Breast epithelium (tissue), 4 donors: ENCODE data around the gene SNCB. TPM values are rescaled to one million over a fixed set of nuclear protein-coding genes. Genes with fewer than 3 reads are reported as not detected.

Experiments
- DNase-seq, 2 donors: peaks; one replicate each; pipeline ENCODE4 v3.0.0-alpha.2; 2019; ENCODE audit warnings: low spot score in 2 of 2
- H3K27ac ChIP-seq, 2 donors: fragments of 200-600 bp; sonication (generic) in 1 of 2; one replicate each; pipeline ENCODE4 v1.5.1; 2016 to 2019; ENCODE audit warnings: mild to moderate bottlenecking in 1 of 2
- H3K27me3 ChIP-seq, 2 donors: fragments of 200-600 bp; sonication (generic) in 1 of 2; one replicate each; pipeline versions ENCODE4 v1.5.1 to v1.6.0; 2017 to 2019; ENCODE audit warnings: control low read depth in 1 of 2, mild to moderate bottlenecking in 1 of 2
- H3K36me3 ChIP-seq: fragments of 200-600 bp; one replicate; pipeline ENCODE4 v1.5.1; 2019
- H3K4me1 ChIP-seq, 2 donors: fragments of 200-600 bp; sonication (generic); one replicate each; pipeline ENCODE4 v1.5.1; 2016 to 2019; ENCODE audit warnings: control low read depth in 1 of 2
- H3K4me3 ChIP-seq, 3 donors: fragments of 200-600 bp; sonication (generic); 1 replicate in 2 of 3; 2 replicates in 1 of 3; pipeline ENCODE4 v1.5.1; 2016 to 2019; ENCODE audit warnings: mild to moderate bottlenecking in 3 of 3, moderate library complexity in 2 of 3
- H3K9me3 ChIP-seq, 2 donors: fragments of 200-600 bp; sonication (generic) in 1 of 2; one replicate each; pipeline ENCODE4 v1.5.1; 2016 to 2019; ENCODE audit warnings: control low read depth in 1 of 2
- POLR2A ChIP-seq: fragments of 450-650 bp; IDR thresholded peaks from one replicate; pipeline ENCODE4 v1.6.1; 2016; ENCODE audit warnings: antibody characterized with exemption, mild to moderate bottlenecking, moderate library complexity
- POLR2AphosphoS5 ChIP-seq, 3 donors: sonication (generic); formaldehyde crosslinking; IDR thresholded peaks; one replicate each; pipeline ENCODE4 v1.6.1; 2017; ENCODE audit warnings: antibody characterized with exemption in 3 of 3
- intact Hi-C: fragments of 100-400 bp; cut with DNase I; formaldehyde crosslinking; loops from one replicate; pipeline ENCODE4 v1.15.1; 2023; ENCODE audit warnings: low total_unique reads
- total RNA-seq, 3 donors: library from RNA; depleted of rRNA; stranded (reverse); fragments of >200 nt; gene quantifications; one replicate each; pipeline ENCODE4 v1.1.0, GENCODE V29; 2016
- TF ChIP-seq, protein P1 (sequence below), 3 donors: fragments of 450-650 bp; IDR thresholded peaks; one replicate each; pipeline ENCODE4 v1.5.1; 2016 to 2017; ENCODE audit warnings: antibody characterized with exemption in 3 of 3, mild to moderate bottlenecking in 3 of 3, moderate library complexity in 3 of 3

The SNCB gene
- total RNA-seq, 3 donors from 2014 or later: not detected

DNA sequence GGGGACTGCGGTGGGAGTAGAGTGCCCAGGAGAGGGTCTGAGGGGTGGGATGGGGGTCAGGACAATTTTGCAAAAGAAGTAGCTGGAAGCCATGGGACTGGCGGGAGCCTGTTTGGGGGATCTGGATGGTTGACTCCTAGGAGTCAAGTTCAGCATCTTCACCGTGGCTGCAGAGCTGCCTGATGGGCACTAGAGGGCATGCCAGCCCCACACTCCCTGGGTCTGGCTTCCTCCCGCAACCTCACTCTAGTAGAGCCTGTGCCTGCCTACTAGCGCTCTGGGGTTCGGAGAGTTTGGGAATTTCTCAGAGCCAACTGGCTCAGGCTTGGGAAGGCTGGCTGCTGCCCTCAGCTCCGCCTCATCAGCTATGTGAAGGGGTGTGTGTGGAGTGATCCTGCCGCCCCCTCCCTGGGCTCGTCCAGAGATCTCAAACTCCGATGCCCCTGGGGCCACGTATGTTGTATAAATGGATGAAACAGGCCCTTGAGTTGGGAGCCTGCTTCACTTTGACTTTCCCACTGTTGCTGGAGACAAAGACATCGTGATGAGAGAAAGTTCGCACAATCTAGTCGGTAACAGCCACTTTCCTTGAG lies 27.8 kb upstream of the SNCB start:
- DNase-seq: peak in 1 of 2 donors; percentile 54

DNA sequence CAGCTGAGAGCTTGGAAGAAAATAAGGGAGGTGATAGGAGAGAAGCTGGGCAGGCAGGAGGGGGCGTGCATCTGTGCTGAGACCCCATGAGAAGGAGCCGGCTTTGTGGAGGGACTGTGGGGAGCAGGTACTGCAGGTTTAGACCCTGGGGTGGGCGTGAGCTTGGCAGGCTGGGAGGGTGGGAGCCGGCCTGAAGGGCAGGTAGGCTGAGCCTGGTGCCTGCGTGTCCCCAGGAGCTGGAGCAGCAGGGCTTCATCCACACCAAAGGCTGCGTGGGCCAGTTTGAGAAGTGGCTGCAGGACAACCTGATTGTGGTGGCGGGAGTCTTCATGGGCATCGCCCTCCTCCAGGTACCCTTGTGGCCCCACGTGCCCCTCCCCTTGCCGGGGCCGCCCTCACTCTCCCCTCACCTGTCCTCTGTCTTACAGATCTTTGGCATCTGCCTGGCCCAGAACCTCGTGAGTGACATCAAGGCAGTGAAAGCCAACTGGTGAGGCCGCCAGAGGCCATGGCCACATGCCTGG lies 26.2 kb upstream of the SNCB start:
- H3K4me1 ChIP-seq: no peaks in the 10 kb centered on the region
- H3K9me3 ChIP-seq: no peaks in the 10 kb centered on the region
- no peak overlapping the region for H3K4me3 ChIP-seq
- intact Hi-C loops: no loop called here
- TF ChIP-seq POLR2AphosphoS5 (IDR thresholded peaks at IDR 0.05): no peak
- TF ChIP-seq, protein P1, sequence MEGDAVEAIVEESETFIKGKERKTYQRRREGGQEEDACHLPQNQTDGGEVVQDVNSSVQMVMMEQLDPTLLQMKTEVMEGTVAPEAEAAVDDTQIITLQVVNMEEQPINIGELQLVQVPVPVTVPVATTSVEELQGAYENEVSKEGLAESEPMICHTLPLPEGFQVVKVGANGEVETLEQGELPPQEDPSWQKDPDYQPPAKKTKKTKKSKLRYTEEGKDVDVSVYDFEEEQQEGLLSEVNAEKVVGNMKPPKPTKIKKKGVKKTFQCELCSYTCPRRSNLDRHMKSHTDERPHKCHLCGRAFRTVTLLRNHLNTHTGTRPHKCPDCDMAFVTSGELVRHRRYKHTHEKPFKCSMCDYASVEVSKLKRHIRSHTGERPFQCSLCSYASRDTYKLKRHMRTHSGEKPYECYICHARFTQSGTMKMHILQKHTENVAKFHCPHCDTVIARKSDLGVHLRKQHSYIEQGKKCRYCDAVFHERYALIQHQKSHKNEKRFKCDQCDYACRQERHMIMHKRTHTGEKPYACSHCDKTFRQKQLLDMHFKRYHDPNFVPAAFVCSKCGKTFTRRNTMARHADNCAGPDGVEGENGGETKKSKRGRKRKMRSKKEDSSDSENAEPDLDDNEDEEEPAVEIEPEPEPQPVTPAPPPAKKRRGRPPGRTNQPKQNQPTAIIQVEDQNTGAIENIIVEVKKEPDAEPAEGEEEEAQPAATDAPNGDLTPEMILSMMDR (IDR thresholded peaks at IDR 0.05): no peak
- no peak for TF ChIP-seq POLR2A
- H3K36me3 ChIP-seq: no peaks in the 10 kb centered on the region
- no peak overlapping the region for H3K27ac ChIP-seq
- H3K27me3 ChIP-seq: no peaks in the 10 kb centered on the region
- no peak for DNase-seq

More for the DNA sequence above, 27.8 kb upstream of the SNCB start:
- Histone ChIP-seq H3K36me3 (no peaks in the 10 kb centered on the region), H3K27ac (no peak overlapping the region), H3K4me1 (no peaks in the 10 kb centered on the region), H3K4me3 (no peak overlapping the region), H3K9me3 (no peaks in the 10 kb centered on the region), H3K27me3 (peaks cover 0 to 8% of the 10 kb centered on the region in 2 donors)
- intact Hi-C loops: no loop called here
- TF ChIP-seq, protein P1 (IDR thresholded peaks at IDR 0.05): peak in 2 of 3 donors; percentile 61 to 69
- no peak for TF ChIP-seq POLR2AphosphoS5 (IDR thresholded peaks at IDR 0.05)

DNA sequence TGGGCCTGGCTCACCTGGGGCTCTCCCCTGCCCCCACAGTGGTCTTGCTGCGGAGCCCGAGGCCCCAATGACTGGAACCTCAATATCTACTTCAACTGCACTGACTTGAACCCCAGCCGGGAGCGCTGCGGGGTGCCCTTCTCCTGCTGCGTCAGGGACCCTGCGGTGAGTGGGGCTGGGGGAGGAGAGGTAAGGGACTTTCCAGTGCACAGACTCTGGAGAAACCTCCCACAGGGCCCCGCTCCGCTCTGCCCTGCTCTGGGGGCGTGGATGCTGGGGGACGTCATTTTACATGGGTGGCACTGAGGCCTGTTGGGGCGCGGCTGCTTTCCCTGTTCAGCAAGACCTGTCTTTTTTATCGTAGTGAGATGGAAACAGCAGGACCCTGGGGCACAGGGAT lies 24.5 kb upstream of the SNCB start:
- DNase-seq: no peak
- Histone ChIP-seq H3K4me3 (no peak overlapping the region), H3K27me3 (no peaks in the 10 kb centered on the region), H3K4me1 (no peaks in the 10 kb centered on the region), H3K36me3 (no peaks in the 10 kb centered on the region), H3K27ac (no peak overlapping the region), H3K9me3 (no peaks in the 10 kb centered on the region)
- TF ChIP-seq, protein P1 (IDR thresholded peaks at IDR 0.05): no peak
- intact Hi-C loops: no loop called here

- intact Hi-C loops: no loop called here
- no peaks in the 10 kb centered on the region for H3K4me1 ChIP-seq
- no peak overlapping the region for H3K27ac ChIP-seq
- TF ChIP-seq POLR2A: no peak
- no peaks in the 10 kb centered on the region for H3K36me3 ChIP-seq
- H3K9me3 ChIP-seq: no peaks in the 10 kb centered on the region
- no peaks in the 10 kb centered on the region for H3K27me3 ChIP-seq
- no peak overlapping the region for H3K4me3 ChIP-seq
- no peak for DNase-seq
Measured at GRCh38 chr5:176653401-176654385, 23.4 kb upstream of the SNCB start.

DNA sequence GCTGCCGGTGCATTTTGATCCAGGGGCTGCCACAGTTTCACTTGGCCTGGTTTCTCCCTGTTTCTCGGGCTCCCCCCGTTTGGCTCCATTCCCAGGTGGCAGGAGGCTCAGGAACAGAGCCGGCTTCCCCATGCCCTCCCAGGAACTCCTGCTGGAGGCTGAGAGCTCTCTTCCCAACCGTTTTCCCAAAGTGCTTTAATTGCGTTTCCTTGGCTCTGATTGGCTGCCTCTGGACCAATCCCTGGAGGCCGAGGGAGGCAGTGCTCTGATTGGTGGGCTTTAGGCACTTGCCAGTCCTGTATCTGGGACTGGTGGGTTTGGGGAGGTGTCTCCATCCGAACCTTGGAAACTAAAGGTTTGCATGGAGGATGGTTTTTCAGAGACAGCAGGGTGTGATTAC lies 21.8 kb upstream of the SNCB start:
- TF ChIP-seq, protein P1 (IDR thresholded peaks at IDR 0.05): no peak
- no peak for TF ChIP-seq POLR2AphosphoS5 (IDR thresholded peaks at IDR 0.05)
- no peak for TF ChIP-seq POLR2A
- intact Hi-C loops: no loop called here

More for the DNA sequence above, 21.8 kb upstream of the SNCB start:
- Histone ChIP-seq H3K27me3 (no peaks in the 10 kb centered on the region), H3K4me3 (no peak overlapping the region), H3K27ac (no peak overlapping the region), H3K9me3 (no peaks in the 10 kb centered on the region), H3K36me3 (no peaks in the 10 kb centered on the region), H3K4me1 (no peaks in the 10 kb centered on the region)
- DNase-seq: no peak
